ENCODE measurements around the gene BDH1.
"Not testable (repeated sequence)": the region's sequence is repeated elsewhere in the genome, so short reads cannot be mapped to it uniquely, and the experiment has no call there.

The BDH1 gene

DNA sequence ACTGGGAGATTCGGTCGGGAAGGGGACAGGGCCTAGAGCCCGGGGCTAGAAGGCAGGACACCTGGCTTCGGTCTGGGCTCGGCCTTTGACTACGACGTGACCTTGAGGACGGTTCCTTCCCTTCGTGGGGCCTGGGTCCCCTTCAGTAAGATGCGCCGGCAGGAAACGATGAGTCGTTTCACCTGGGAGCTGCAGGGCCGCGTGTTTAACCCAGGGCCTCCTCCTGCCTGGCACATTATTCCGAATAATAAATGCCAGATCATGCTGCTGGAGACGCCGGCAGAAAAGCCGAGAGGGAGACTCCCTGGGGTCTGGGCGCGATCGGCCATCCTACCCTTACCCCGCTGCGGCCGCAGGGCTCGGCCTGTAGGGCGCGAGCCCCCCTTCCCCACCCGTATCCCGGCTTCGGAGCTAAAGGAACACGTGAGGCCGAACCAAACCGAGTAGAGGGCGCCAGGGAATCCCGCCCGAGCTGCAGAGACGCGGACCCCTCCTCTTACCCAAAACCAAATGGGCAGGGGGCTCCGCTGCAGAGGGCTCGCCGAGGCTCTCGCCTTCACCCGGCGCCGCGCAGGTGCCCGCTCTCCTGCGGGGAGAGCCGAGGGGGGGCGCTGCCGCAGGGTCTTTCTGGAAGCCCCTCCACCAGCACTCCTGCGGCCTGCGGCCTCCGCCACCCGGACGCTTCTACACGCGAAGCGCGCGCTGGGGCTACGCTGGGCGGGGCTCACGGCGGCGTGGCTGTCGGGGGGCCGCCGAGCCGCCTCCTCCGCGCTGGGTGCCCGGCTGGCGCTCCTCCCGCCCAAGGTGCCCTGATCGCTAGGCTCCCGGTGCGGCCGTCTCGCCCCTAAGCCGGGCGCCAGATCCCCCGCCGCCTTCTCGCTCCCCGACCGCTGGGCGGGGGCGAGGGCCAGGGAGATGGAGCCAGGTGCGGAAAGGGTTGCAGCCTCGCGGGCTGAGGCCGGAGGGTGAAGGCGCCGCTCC lies at the start of gene BDH1:
TSS of gene BDH1 (minus strand) at position 688 of the 981 bp plus-strand sequence. CDS start 9,525 bp downstream, outside the sequence.
- DNase-seq: peak; percentile 61

DNA sequence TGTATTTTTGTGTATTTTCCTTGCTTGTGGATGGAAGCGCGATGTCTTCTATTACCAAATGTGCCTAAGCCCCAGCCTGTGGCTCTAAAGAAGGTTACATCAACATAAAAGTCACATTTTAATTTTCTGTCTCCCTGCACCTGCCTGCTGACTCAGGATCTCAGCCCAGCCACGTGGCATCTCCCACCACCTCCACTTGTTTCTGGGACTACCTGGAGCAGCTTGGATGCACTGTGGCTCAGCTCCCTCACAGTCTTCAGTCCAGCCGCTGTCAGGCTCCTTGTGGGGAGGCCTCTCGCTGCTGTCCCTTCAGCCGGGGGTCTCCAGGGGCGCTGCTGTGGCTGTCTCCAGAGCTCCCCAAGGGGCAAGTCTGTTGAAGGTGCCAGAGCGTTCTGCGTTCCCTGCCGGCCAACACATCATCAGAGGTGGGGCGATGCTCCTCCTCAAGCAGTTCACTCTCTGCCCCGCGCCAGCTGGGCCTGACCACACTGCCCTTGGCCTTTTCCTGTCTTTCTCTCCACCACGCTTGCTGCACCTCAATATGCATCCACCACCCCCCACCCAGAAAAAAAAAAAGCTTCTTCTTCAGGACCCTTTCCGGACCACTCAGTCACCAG lies 47.7 kb upstream of the BDH1 start:
- no peak for DNase-seq

DNA sequence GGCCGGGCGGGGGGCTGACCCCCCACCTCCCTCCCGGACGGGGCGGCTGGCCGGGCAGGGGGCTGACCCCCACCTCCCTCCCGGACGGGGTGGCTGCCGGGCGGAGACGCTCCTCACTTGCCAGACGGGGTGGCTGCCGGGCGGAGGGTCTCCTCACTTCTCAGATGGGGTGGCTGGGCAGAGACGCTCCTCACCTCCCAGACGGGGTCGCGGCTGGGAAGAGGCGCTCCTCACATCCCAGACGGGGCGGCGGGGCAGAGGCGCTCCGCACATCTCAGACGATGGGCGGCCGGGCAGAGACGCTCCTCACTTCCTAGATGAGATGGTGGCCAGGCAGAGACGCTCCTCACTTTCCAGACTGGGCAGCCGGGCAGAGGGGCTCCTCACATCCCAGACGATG lies 46.6 kb upstream of the BDH1 start:
- not testable (repeated sequence) for DNase-seq

DNA sequence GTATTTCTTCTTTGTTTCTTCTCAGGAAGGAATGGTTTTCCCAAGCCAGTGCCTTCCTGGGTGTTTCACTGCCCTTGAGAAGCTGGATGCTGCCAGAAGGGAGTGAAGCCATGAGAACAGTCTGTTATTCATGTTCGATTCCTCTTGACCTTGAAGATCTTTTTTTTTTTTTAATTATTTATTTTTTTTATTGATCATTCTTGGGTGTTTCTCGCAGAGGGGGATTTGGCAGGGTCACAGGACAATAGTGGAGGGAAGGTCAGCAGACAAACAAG lies 45.7 kb upstream of the BDH1 start:
- DNase-seq: not testable (repeated sequence)

DNA sequence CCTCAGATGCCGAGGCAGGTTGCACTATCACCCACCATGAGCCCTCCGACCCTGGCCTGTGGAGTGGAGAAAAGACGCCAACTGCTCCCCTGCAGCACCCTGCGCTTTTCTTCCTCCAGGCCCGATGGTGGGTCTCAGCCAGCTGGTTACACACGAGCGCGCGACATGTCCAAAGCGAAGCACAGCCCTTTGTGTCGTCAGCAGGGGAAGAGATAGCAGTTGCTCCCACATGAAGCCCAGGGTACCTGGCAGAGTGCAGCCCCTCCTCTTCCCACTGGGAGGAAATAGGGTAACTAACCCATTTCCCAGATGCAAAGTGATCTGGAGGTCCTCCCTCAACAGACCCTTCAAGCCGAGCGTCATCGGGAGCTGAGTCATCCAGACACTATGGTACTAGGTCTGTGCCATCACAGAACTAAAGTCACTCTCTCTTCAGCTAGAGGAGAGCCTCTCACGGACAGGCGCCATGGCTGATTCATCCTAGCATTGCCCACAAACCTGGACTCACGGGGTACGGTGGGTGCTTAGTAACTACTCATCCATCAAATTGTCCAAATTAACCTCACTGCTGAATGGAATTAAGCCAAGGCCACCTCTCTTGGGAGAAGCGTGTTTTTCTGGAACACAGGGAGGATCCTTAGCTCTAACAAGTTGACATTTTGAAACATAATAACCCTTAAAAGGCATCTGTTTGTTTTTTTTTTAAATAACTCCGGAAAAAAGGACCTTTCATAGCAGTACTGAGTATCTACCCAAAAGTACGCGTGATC lies 45.2 kb upstream of the BDH1 start:
- DNase-seq: no peak

DNA sequence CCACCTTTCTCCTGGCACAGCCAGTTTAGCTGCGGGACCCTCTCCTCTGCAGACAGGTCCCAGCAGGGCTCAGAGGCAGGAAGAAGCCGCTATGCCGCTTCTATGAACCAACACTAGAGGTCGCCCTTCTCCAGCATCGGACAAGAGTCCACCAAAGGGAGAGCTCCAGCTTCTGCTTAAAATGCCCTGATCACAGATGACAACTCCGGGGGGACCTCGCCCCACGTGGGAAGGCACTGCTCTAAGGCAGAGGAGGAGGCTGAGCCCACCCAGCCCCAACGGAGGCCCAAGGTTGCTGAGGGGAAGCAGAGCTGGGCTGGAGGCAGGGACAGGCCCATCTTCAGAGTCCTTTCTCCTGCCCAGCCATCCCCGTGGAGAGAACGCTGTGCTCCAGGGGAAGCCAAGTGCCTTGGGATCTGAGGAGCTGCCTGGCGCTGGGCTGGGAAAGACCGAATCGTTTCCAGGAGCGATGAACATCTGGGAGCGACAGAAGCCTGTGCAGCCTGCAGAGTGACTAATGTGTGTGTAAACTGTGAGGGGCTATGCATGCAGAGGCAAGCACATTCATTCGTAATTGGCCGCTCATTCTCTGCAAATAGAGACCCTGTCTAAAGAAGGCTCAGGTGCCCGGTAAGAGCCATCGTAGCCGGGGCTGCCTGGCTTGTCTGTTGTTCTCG lies 43.5 kb upstream of the BDH1 start:
- no peak for DNase-seq

DNA sequence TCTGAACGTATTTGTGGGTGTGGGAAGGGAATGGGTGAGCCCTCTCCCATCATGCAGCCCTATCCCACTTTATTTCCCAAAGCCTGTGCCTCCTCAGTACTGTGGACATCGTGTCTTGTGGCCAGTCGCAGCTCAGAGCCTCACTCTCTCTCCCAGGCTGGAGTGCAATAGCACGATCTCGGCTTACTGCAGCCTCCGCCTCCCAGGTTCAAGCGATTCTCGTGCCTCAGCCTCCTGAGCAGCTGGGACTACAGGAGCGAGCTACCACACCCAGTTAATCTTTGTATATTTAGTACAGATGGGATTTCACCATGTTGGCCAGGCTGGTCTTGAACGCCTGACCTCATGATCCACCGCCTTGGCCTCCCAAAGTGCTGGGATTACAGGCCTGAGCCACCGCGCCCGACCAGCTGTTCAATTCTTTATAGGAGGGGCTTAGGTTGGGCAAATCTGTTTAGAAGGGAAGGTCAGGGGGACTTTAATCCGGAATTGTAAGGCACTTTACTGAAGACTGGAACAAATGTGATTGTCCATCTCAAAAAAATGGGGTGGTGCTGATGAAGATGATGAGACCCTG lies 42.7 kb upstream of the BDH1 start:
- no peak for DNase-seq

GRCh38 chr3:197597335-197597734 lies 41.6 kb upstream of the BDH1 start:
- no peak for DNase-seq

DNA sequence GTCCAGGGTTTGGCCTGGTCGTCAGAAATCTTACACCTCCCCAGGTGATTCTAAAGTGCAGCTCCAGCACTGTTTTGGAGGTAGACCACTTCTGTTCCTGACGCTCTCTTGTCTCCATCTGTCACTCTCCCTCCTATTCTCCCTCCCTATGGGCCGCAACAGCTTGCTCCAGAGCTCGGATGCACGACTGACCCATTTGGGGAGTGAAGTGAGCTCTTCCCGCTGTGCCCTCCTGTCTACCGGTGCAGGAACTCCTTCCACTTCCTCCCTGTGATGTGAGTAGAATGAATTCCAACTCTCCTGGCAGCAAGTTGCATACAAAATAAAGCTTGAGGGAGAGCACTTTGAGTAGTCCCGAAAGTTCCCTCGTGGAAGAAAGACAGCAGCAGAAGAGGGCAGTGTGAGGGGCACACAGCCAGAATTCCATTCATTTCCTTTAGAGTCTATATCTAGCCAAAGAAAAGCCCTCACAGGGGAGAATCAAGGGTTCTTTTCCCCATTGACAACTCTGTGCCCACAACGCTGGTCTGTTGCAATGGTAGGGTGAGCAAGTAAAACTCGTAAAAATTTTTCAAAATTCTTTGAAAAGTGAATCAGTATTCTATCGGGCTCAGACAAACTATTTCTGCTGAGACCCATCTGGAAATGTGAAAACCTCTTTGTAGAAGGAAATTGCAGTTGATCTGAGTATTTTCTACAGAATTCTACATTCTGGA lies 39.9 kb upstream of the BDH1 start:
- no peak for DNase-seq

DNA sequence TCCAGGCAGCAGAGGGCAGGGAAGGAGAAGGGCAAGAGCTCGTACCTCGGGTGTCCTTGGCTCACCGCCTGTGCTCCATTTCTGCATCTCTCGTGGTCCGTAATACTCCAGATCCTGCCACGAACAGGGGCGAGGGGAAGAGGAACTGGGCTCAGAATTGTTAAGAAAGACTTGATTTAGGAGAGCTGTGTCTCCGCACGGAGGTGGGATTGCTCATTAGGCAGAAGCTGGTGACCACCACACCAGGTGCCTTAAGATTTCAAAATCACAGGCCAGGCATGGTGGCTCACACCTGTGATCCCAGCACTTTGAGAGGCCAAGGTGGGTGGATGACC lies 37.2 kb upstream of the BDH1 start:
- DNase-seq: no peak

- DNase-seq: no peak
These were observed 36.7 kb upstream of the BDH1 start for GRCh38 chr3:197592361-197593045.

DNA sequence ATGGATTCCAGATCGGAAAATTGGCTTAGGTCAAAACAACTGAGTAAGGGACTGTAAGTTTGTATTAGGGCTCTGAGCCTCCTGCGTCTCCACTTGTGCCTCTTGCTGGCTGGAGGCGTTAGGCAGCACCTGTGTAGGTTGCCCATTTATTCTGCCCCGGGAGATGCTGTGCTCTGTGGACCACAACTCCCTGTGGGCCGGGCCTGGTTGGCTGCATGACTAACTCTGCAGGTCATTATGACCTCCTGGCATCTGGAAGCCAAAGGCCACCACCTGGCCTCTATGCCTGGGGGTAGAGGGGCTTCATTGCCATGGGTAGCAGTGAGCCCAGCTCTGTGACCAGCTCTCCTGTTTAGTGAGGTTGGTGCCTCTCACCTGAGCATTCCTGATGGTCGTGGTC lies 36.0 kb upstream of the BDH1 start:
- no peak for DNase-seq

GRCh38 chr3:197590313-197590962 lies 34.7 kb upstream of the BDH1 start:
- no peak for DNase-seq

DNA sequence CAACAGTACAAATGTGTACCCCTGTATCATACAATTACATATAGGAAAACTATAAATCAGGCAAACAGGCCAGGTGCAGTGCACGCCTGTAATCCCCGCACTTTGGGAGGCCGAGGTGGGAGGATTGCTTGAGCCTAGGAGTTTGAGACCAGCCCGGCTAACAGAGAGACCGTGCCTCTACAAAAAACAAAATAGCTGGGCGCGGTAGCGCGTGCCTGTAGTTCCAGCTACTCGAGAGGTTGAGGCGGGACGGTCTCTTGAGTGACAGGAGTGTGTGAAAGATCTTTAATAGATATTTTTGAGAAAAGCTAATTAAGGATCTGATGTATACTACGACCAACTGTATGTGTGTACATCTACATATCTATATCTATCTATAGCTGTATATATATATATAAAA lies 33.8 kb upstream of the BDH1 start:
- no peak for DNase-seq

DNA sequence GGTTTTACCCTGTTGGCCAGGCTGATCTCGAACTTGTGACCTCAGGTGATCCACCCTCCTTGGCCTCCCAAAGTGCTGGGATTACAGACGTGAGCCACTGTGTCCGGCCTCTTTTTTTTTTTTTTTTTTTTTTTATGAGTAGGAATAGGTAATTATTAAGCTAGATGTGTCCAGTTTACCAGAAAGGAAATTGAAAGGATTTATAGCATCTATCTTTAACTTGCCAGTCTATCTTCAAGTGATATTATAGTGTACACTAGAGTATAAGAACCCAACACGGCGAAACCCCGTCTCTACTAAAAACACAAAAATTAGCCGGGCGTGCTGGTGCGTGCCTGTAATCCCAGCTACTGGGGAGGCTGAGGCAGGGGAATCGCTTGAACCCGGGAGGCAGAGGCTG lies 31.0 kb upstream of the BDH1 start:
- DNase-seq: not testable (repeated sequence)

DNA sequence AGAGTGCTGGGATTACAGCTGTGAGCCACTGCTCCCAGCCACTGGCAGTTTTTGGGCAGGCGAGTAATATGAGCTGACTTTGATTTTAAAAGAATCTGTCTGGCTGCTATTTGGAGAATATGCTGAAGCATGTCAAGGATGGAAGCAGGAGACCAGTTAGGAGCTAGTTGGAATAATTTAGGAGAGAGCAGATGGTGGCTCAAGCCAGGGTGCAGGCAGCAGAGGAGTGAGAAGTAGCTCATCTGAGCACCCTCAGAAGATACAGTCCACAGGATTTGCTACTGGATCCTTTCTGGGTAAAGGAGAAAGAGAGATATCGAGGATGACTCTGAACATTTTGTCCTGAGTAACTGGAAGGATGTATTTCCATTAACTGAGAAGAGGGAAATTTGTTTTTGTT lies 30.4 kb upstream of the BDH1 start:
- DNase-seq: no peak

DNA sequence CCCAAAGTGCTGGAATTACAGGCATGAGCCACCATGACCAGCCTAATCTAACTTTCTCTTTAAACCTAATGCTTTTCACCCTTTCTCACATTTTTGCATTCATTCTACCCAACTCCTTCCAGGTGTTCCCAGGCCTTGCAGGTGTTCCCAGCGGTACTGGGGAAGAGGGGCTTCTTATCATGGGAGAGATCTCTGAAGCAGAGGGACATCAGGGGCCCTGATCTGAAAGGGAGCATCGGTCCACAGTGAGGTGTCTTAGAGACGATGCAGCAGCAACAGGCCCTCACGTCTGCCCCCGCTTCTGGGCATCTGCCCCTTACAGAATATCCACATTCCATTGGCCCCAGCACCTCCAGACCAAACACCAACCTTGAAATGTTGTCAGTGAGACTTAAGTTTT lies 29.0 kb upstream of the BDH1 start:
- DNase-seq: no peak

- DNase-seq: no peak
These were observed 27.6 kb upstream of the BDH1 start for GRCh38 chr3:197583371-197583770.

- no peak for DNase-seq
These were observed 24.5 kb upstream of the BDH1 start for GRCh38 chr3:197580253-197580691.

- no peak for DNase-seq
These were observed 22.6 kb upstream of the BDH1 start for GRCh38 chr3:197578376-197578775.

Data from NCI-H1092 (cell line).